ENCODE data around the gene NID2.

NID2 gene, protein sequence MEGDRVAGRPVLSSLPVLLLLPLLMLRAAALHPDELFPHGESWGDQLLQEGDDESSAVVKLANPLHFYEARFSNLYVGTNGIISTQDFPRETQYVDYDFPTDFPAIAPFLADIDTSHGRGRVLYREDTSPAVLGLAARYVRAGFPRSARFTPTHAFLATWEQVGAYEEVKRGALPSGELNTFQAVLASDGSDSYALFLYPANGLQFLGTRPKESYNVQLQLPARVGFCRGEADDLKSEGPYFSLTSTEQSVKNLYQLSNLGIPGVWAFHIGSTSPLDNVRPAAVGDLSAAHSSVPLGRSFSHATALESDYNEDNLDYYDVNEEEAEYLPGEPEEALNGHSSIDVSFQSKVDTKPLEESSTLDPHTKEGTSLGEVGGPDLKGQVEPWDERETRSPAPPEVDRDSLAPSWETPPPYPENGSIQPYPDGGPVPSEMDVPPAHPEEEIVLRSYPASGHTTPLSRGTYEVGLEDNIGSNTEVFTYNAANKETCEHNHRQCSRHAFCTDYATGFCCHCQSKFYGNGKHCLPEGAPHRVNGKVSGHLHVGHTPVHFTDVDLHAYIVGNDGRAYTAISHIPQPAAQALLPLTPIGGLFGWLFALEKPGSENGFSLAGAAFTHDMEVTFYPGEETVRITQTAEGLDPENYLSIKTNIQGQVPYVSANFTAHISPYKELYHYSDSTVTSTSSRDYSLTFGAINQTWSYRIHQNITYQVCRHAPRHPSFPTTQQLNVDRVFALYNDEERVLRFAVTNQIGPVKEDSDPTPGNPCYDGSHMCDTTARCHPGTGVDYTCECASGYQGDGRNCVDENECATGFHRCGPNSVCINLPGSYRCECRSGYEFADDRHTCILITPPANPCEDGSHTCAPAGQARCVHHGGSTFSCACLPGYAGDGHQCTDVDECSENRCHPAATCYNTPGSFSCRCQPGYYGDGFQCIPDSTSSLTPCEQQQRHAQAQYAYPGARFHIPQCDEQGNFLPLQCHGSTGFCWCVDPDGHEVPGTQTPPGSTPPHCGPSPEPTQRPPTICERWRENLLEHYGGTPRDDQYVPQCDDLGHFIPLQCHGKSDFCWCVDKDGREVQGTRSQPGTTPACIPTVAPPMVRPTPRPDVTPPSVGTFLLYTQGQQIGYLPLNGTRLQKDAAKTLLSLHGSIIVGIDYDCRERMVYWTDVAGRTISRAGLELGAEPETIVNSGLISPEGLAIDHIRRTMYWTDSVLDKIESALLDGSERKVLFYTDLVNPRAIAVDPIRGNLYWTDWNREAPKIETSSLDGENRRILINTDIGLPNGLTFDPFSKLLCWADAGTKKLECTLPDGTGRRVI (N-terminal part only)

DNA sequence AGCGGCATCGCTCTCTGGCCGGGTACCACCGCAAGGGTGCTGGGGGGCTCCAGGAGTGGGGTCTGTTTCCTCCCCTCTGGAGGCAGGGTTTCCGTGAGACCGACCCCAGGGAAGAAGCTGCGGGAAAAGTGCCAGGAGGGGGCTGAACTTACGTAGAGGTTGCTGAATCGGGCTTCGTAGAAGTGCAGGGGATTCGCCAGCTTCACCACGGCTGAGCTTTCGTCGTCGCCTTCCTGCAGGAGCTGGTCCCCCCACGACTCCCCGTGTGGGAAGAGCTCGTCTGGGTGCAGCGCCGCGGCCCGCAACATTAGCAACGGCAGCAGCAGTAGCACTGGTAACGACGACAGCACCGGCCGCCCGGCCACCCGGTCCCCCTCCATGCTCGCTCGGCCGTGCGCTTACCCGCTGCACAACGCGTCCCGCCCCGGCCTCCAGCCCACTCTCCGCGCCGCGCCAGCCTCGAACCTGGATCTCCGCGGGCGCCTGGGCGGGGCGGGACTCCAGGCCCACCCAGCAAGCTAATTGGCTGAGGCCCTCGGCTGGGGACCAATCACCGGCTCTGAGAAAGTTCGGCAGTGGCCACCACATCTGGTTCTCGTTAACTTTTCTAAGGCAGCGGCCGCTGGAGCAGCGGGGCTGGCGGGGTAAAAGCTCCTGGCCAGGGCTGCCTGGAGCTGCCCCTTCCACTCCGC, at the start of gene NID2:
Gene NID2 (minus strand): TSS at position 445 of the 692 bp plus-strand sequence. CDS start 65 bp downstream, at position 380.
- DNase-seq: no peak

DNA sequence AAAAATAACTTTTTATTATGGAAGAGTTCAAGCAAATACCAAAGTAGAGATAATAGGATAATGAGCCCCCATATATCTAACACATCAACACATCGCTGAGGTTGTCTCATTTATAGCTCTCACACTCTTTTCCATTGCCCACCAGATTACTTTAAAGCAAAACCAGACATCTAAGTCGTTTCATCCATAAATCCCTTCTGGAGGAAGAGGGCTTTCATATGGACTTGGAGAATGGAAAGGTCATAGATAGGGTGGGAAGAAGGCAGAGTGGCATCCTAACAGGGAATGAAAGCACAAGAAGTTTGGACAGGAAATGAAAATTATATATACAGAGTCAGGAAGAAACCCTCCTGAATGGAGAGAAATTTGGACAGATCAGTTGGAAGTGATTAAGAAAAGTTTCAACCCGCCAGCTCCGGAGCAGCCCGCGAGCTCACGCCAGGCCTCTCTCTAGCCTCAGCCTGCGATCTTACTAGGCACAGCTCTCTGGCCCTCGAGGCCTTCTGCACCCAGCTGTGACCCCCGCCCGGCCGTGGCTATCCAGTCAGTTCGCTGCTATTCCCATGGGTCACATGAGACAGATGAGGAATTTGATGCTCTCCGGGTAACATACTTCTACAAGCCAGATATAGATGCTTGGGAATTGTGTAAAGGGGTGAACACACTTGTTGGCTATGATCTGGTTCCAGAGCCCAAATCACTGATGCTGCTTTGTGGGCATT, 48.4 kb upstream of the NID2 start:
- DNase-seq: no peak

DNA sequence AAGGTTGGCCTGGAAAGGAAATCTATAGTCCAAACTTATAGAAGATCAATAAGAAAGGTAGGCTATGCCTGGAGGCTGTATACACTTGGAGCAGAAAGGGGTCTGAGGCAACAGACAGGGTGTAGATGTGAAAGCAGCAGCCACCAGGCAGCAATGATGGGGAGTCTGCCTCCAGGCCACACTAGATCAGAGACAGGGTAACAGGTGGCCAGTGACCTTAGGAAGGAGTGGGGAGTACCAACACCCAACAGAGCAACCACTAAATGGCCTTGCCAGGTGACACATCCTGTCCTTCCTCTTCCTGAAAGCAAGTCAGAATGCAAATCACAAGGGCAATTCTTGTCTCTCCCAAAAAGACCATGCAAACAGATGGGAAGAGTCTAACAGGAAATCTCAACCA, 46.4 kb upstream of the NID2 start:
- no peak for DNase-seq

DNA sequence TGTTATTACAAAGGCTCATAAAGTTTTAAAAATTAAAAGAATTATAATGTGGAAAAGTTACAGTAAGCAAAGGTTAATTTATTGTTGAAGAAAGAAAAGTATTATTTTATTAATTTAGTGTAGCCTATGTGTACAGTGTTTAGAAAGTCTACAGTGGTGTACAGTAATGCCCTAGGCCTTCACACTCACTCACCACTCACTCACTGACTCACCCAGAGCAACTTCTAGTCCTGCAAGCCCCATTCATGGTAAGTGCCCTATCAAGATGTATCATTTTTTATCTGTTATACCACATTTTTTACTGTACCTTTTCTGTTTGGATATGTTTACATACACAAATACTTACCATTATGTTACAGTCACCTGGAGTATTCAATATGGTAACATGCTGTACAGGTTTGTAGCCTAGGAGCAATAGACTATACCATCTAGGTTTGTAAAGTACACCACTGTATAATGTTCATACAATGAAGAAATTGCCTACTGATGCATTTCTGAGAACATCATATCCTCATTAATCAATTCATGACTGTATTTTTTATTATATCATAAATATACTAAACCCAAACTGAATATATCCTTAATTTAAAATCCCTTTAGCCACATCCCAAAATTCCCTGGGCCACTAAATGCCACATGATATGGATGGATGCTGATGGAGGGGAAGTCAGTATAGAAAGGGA, 43.6 kb upstream of the NID2 start:
- DNase-seq: no peak

DNA sequence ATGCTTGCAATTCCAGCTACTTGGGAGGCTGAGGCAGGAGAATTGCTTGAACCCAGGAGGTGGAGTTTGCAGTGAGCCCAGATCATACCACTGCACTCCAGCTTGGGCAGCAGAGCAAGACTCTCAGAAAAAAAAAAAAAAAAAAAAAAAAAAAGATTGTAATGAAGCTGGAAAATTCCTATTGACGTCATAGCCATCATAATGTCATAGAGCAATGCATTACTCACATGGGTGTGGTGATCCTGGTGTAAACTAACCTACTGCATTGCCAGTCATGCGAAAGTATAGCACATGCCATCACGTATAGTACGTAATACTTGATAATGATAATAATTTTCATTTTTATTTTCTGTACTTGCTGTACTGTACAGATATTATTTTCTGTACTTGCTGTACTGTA, 42.7 kb upstream of the NID2 start:
- no peak for DNase-seq

DNA sequence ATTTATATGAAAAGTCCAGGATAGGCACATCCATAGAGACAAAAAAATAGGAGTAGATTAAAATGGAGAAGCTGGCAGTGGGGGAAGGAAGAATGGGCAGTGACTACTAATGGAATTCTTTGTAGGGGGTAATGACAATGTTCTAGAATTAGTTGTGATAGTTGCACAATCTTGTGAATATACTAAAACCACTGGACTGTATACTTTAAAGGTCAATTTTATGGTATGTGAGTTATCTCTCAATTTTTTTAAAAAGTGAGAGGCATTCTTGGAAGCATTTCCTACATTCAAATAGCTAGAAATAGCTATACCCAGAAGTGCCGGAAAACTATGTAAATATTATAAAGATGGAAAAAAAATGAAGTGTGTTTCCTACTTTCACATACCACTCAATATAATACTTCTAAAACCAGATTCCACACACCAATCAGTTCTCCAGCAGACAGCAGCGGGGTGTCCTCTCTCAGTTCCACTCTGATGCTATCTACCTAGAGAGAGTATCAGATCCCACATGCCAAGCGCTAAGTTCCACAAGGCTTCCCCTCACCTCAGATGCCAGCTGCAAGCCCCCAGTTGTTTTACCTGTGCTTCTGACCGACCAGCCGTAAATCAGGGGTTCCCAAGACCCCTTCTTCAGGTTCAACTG, 41.7 kb upstream of the NID2 start:
- no peak for DNase-seq

DNA sequence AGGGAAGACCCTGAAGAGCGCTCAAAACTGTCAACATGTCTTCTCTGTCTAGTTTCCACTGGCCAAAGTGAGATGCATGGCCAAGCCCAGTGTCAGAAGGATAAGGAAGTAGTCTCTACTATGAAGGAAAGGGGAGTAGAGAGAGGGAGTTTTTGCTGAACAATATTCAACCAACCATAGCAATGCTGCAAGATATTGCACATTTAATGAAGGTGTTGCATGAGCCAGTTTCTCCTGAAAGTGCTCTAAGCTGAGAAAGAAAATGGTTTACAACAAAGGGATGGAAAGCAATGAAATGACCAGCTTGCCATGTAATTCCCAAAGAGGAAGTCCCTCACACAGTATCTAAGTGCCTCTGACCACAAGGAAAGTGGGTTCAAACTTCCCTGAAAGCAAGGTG, 40.0 kb upstream of the NID2 start:
- DNase-seq: no peak

DNA sequence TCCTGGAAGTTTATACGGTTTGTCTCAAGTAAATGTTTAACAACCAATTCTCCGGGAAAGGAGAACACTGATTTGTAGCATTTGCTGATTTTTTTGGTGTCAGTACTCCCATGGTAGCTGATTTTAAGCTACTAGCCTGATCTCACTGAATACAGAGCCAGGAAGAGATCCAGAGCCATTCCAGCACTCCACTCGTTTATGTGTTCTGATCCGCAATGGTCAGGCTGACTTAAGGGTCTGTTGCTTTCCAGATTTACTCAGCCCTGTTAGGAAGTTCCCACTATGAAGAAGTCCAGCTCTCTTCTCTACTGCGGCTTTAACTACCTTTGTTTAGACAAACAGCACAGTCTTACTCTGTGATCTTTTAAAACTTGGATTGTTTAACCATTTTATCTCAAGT, 38.0 kb upstream of the NID2 start:
- DNase-seq: no peak

DNA sequence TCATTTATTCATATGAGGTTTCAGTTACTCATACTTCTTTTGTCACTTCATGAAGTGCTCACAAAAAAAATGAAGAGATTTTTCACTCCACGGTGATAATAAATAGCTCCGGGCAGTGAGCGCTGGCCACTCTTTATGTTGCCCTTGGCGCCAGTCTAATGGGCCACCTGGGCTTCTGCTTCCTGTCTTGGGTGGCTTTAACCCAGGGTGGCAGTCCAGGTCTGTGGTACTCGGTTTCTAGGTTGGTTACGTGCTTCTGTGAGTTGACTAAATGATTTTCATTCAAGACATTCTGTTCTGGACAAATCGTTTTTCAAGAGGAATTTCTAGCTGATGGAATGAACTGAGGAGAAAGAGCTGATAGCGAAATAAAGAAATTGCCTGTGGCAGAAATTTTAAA, 34.6 kb upstream of the NID2 start:
- DNase-seq: no peak

DNA sequence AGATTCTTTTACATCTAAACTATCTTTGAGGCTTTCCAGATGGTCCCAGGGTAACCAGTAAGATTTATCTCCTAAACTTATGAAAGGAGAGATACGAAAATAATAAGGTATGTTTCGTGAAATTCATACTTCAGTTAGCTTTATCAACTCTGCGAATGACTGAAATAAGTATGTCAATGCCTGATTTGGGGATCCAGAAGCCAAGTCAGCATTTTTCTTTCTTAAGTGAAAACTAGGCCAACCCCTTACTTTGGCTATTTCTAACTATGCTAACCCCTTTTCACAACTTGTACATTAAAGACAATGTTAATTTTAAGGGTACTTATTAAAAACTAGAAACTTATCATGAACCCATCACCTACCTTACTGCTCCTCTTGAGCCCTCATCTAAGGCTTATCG, 26.9 kb upstream of the NID2 start:
- DNase-seq: no peak

DNA sequence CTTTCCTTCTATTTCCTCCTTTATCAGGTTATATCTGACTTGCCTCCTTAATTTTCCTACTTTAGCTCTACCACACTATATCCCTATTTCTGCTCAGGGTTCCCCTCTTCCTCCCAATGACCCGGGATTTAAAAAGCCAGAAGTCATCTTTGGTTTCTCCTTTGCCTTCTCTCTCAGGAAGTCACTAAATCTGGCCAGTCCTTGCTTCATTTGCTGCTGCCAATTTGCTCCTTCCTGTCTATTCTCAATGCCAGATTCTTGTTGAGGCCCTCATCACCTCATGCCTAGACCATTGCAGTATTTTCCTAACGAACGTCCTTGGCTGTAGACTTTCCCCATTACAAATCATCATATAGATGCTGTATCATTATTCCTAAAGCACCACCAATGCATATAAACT, 26.5 kb upstream of the NID2 start:
- DNase-seq: no peak

DNA sequence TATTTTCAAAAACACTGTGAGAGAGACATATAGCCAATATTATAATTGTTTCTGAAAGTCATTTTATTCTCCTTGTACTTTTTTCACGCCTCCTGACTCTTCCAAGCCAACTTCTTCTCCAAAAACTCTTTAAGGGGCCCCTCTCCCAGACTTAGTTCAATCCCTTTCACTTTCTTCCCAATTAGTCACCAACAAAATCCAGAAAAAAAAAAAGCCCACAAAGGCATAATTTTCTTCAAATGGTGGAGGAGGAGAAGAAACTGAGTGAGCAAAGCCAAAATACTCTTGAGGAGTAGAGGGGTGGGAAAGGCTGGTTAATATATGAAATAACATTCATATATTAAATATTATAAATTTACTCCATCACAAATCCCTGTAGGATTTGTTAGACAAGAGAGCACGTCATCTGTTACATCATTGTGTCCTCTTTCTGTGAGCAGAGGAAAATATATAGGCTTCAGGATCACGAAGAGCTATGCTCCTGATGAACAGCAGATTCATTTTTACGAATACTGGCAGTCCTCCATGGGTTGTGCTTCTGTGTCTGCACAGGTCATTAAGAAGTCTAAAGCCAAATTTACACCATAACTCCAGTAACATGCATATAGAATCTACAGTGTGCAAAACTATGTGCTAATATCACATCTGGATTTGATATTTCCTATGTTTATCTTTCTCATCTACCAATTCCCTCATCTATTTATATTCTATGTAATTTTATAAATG, 25.9 kb upstream of the NID2 start:
- no peak for DNase-seq

DNA sequence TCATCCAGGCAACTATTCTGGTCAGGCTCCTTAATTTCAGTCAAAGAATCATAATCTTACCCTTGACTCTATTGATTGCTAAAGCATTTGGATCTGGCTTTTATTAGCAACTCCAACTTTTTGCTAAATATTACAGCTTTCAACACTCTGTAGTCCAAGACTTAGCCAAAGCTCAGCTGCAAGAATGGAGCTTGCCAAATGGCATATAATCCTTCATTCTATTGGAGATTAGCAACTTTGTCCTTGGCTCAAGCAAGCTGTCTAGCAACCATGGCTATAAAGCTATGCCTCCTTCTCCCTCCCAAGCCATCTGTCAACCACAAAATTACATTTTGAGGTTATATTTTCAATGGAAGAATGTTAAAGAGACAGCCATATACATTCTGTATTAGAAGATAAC, 23.1 kb upstream of the NID2 start:
- no peak for DNase-seq

DNA sequence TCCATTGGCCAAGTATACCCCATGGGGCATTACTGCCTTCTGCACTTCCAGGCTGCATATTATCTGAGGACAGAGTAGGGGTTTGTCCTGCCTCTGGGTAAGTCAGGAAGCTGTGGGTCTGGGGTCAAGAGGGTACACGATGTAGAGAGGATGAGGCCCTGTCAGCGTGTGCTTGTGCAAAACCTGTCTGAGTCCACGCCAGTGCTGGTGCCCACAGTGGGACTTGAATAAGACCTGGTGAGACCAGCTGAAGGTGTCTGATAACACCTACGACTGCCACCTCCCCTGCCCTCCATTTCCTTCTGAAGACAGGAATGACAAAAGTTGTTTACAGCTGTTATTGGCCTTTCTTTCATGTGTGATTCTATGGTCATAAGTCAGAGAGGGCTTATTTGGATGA, 22.1 kb upstream of the NID2 start:
- no peak for DNase-seq

DNA sequence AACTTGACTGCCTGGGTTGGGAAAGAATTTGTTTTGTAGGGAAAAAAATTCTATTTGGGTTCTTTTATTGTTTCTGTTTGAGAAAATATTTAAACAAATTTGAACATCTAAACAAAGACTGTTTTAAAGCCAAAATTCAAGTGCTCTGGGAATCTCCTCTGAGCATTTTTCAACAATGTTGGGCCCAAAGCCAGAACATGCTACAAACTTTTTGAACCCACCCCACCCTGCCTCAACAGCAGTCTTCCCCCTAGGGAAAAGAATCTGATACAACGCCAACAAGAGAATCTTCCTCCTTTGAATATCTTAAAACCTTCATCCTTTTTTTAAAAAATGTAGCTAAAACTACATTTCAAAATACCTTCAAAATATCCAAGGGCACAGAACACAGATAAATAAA, 20.4 kb upstream of the NID2 start:
- no peak for DNase-seq

DNA sequence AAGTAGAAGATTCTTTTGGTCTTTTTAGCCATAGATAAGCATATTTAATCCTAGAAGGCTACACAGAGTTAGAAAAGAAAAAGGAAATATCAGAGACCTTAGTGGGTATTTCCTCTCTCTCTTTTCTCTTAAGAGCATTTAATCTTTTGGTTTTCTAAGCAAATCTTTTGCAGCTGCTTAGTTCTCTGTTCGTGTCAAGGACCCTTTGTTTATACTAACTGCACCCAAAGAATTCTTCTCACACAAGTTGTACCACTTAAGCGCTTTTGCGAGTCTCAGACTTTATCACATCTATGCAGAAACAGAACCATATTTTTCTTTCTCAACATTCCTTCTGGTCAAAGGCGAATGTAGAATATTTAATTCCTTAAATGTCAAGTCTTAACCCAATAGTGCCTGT, 17.9 kb upstream of the NID2 start:
- no peak for DNase-seq

DNA sequence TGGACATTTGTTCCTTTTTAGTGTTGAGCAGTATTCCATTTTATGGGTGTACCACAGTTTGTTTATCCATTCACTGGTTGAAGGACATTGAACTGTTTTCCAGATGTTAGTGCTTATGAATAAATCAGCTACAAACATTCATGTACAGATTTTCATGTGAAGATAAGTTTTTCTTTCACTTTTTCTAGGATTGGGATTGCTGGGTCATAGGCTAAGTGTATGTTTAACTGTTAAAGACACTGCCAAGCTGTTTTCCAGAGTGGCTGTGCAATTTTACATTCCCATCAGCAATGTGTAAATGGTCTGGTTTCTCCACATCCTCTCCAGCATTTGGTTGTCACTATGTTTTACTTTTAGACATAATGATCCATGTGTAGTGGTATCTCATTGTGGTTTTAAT, 14.0 kb upstream of the NID2 start:
- DNase-seq: no peak

DNA sequence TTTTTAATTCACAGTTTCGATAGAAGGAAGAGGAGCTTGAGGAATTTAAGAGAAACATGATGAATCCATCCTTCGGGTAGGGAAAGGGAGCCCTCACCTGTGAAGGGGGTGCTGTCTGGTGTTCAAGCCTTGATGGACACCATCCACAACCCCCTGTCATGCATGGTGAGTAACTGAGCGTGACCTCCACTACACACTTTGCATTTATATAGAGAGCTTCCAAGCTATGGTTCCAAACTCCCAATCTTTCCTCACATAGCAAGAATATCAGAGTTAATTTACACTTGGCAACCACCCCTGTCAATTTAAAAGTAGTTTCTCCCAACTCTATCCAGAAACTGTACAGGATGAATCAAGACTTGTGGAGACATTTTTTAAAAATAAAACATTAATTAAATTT, 13.1 kb upstream of the NID2 start:
- no peak for DNase-seq

DNA sequence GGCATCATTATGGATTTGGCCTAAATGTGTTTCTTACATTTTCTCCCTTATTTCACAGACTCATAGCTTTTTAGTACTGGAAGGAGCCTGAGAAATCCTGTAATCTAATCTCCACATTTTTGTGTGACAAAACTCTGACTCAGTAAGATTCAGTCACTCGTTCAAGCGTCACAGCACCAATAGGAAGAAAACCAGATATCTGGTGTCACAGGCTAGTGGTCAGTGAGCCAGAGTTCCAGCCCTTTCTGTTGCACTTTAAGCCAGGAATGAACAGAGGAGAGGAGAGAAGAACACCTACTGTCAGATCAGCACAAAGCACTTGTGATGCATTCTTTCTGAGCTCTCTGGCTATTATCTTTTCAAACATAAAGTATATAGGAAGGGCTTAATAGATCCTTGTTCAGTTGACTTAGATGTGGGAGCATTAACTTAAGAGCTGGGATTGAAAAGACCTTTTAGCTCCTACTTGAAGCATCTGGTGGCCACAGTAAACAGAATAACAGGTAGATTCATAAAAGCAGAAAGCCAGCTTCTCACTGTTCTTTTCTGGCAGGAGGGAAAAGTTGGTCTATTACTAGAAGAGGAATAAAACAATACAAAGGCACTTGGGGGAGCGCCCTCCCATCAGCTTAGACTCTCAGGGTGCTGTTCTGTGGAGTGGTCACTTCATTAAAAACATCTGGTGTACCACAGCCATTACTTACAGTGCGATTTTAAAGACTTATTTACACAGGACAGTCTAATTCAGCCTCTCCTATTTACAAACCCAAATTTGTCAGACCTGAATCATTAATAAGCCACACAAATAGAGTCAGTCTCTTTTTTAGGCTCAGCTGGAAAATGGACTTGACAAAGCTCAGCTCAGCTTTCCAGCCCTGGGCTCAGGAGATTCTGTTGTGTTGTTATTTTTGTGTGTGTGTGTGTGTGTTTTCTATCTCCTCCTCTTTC, 12.2 kb upstream of the NID2 start:
- no peak for DNase-seq
